GM12878 (cell line): ENCODE results near the gene TRIP12. TPM values are rescaled to one million over a fixed set of nuclear protein-coding genes. Genes with fewer than 3 reads are reported as not detected.

Experiments used
- ATAC-seq: fragments of 200-7000 bp; cut with Tn5 transposase; 3 replicates; pipeline ENCODE4 v1.9.1; 2020; ENCODE audit warnings: mild to moderate bottlenecking, moderate library complexity
- BruUV-seq: library from RNA; stranded (reverse); fragments of 400-500 nt; replicated peaks from 2 replicates; lab custom pipeline; 2021; lab: Mats Ljungman, UMichigan
- CTCF ChIA-PET: fragments of 300-600 bp; sonication (Branson Sonifier 250); formaldehyde crosslinking; extraction: SDS; loops from one replicate; lab custom pipeline; 2021; ENCODE audit warnings: inconsistent platforms; lab: Yijun Ruan, JAX
- POLR2A ChIA-PET: fragments of 350-600 bp; formaldehyde crosslinking; extraction: SDS; loops from one replicate; lab custom pipeline; 2021; ENCODE audit warnings: inconsistent platforms; lab: Charles Lee
- RAD21 ChIA-PET: fragments of 300-600 bp; sonication (Branson Sonifier 250); formaldehyde crosslinking; loops from one replicate; lab custom pipeline; 2023; ENCODE audit warnings: antibody characterized with exemption; ENCODE audit not compliant: unreplicated experiment; lab: Charles Lee
- SMC1A ChIA-PET: fragments of 300-600 bp; sonication (Branson Sonifier 250); formaldehyde crosslinking; loops from one replicate; lab custom pipeline; 2023; ENCODE audit not compliant: unreplicated experiment, uncharacterized antibody; lab: Charles Lee
- DNase-seq: peaks from one replicate; pipeline ENCODE4 v3.0.0-alpha.2; 2011; ENCODE audit warnings: low read depth, low spot score
- FAIRE-seq: peaks from 3 replicates; lab custom pipeline; 2011; peaks lifted over from hg19 to GRCh38; lab: Jason Lieb, UNC
- H2AFZ ChIP-seq: 2 replicates; pipeline ENCODE4 v1.6.0; 2011; ENCODE audit warnings: low read depth, low read length, control low read depth; ENCODE audit not compliant: control insufficient read depth
- H3K27ac ChIP-seq: 2 replicates; pipeline ENCODE4 v1.5.1; 2011; ENCODE audit warnings: control low read depth; ENCODE audit not compliant: control insufficient read depth, insufficient read depth
- H3K27me3 ChIP-seq, 2 experiments: replicated peaks in 1 of 2; 2 replicates each; pipeline versions ENCODE4 v1.6.0 to v1.6.1; 2011; ENCODE audit warnings: low read length in 1 of 2; ENCODE audit not compliant: control insufficient read depth in 2 of 2, insufficient read depth in 2 of 2
- H3K36me3 ChIP-seq, 2 experiments: 2 replicates each; pipeline ENCODE4 v1.5.1; 2011; ENCODE audit warnings: low read length in 1 of 2; ENCODE audit not compliant: control insufficient read depth in 2 of 2, insufficient read depth in 2 of 2
- H3K4me1 ChIP-seq: 2 replicates; pipeline ENCODE4 v1.6.1; 2011; ENCODE audit warnings: mild to moderate bottlenecking, low read length, moderate library complexity, mixed read lengths; ENCODE audit not compliant: control insufficient read depth, insufficient read depth
- H3K4me2 ChIP-seq: 2 replicates; pipeline ENCODE4 v1.6.0; 2011; ENCODE audit warnings: control low read depth; ENCODE audit not compliant: control insufficient read depth, insufficient read depth
- H3K4me3 ChIP-seq: fragments of 200-600 bp; sonication (generic); 2 replicates; pipeline ENCODE4 v1.5.1; 2016
- H3K79me2 ChIP-seq: 2 replicates; pipeline ENCODE4 v1.6.0; 2011; ENCODE audit warnings: low read length; ENCODE audit not compliant: control insufficient read depth, insufficient read depth
- H3K9ac ChIP-seq: 2 replicates; pipeline ENCODE4 v1.8.0; 2011; ENCODE audit warnings: low read length, control low read depth, mixed read lengths; ENCODE audit not compliant: control insufficient read depth, insufficient read depth
- H3K9me3 ChIP-seq: replicated peaks from 3 replicates; pipeline ENCODE4 v1.5.1; 2011; ENCODE audit warnings: mild to moderate bottlenecking, low read length; ENCODE audit not compliant: control insufficient read depth, insufficient read depth
- H4K20me1 ChIP-seq: 2 replicates; pipeline ENCODE4 v1.6.0; 2011; ENCODE audit not compliant: control insufficient read depth, insufficient read depth
- ATF7 ChIP-seq: fragments of 450-650 bp; IDR thresholded peaks from 2 replicates; pipeline ENCODE4 v1.6.1; 2016; ENCODE audit warnings: low read depth, mild to moderate bottlenecking
- BCL11A ChIP-seq: IDR thresholded peaks from 2 replicates; pipeline ENCODE4 v1.6.1; 2011; ENCODE audit warnings: low read depth, low read length
- CREB1 ChIP-seq: IDR thresholded peaks from 2 replicates; pipeline ENCODE4 v1.6.1; 2012; ENCODE audit warnings: low read depth, mild to moderate bottlenecking, inconsistent platforms
- DPF2 ChIP-seq: fragments of 450-650 bp; IDR thresholded peaks from 2 replicates; pipeline ENCODE4 v1.6.1; 2017; ENCODE audit warnings: mild to moderate bottlenecking
- EP300 ChIP-seq, 2 experiments: fragments of 150-350 bp in 1 of 2; IDR thresholded peaks; 2 replicates each; pipeline ENCODE4 v1.6.1; 2011 to 2012; ENCODE audit warnings: low read depth in 2 of 2, low read length in 2 of 2, borderline replicate concordance in 1 of 2, improper control_type of control experiment in 1 of 2, inconsistent platforms in 1 of 2; ENCODE audit not compliant: control insufficient read depth in 1 of 2
- IKZF1 ChIP-seq: fragments of 450-650 bp; conservative IDR thresholded peaks from 2 replicates; pipeline ENCODE4 v1.6.1; 2017; ENCODE audit warnings: antibody characterized with exemption, mild to moderate bottlenecking
- IKZF2 ChIP-seq, 2 experiments: fragments of 450-650 bp; IDR thresholded peaks; 2 replicates each; pipeline ENCODE4 v1.6.1; 2017; ENCODE audit warnings: mild to moderate bottlenecking in 2 of 2, moderate library complexity in 2 of 2
- MEF2A ChIP-seq: IDR thresholded peaks from 2 replicates; pipeline ENCODE4 v1.6.1; 2011; ENCODE audit warnings: low read depth, mild to moderate bottlenecking, low read length, moderate library complexity; ENCODE audit not compliant: insufficient read depth
- MEF2B ChIP-seq: fragments of 450-650 bp; IDR thresholded peaks from 2 replicates; pipeline ENCODE4 v1.6.1; 2018; ENCODE audit warnings: mild to moderate bottlenecking, moderate library complexity; ENCODE audit not compliant: partially characterized antibody, poor library complexity, severe bottlenecking
- MTA2 ChIP-seq: fragments of 450-650 bp; IDR thresholded peaks from 2 replicates; pipeline ENCODE4 v1.6.1; 2016; ENCODE audit warnings: low read depth, mild to moderate bottlenecking, moderate library complexity
- NR2F1 ChIP-seq: fragments of 450-650 bp; conservative IDR thresholded peaks from 2 replicates; pipeline ENCODE4 v1.6.1; 2017; ENCODE audit warnings: mild to moderate bottlenecking
- PAX5 ChIP-seq: IDR thresholded peaks from 2 replicates; pipeline ENCODE4 v1.6.1; 2011; ENCODE audit warnings: low read depth, low read length, borderline replicate concordance
- RAD51 ChIP-seq: fragments of 450-650 bp; IDR thresholded peaks from 2 replicates; pipeline ENCODE4 v1.6.1; 2016; ENCODE audit warnings: moderate library complexity, mild to moderate bottlenecking, inconsistent platforms
- RELB ChIP-seq: fragments of 450-650 bp; IDR thresholded peaks from 2 replicates; pipeline ENCODE4 v1.6.1; 2017; ENCODE audit warnings: low read depth, mild to moderate bottlenecking, moderate library complexity
- RUNX3 ChIP-seq: IDR thresholded peaks from 2 replicates; pipeline ENCODE4 v1.6.1; 2012; ENCODE audit warnings: low read length, inconsistent platforms
- SMAD1 ChIP-seq: fragments of 450-650 bp; IDR thresholded peaks from 2 replicates; pipeline ENCODE4 v1.6.1; 2018; ENCODE audit warnings: mild to moderate bottlenecking, low read depth; ENCODE audit not compliant: partially characterized antibody
- STAT3 ChIP-seq: IDR thresholded peaks from 2 replicates; pipeline ENCODE4 v1.6.1; 2011; ENCODE audit warnings: low read depth, low read length, improper control_type of control experiment
- YY1 ChIP-seq: IDR thresholded peaks from 2 replicates; pipeline ENCODE4 v1.6.1; 2011; ENCODE audit warnings: low read depth, mild to moderate bottlenecking, low read length
- ZNF24 ChIP-seq: fragments of 450-650 bp; IDR thresholded peaks from 2 replicates; pipeline ENCODE4 v1.6.1; 2017; ENCODE audit warnings: antibody characterized with exemption, mild to moderate bottlenecking
- ZNF274 ChIP-seq: IDR thresholded peaks from one replicate; pipeline ENCODE4 v1.8.0; 2011; ENCODE audit not compliant: insufficient read length, insufficient read depth
- WGBS: methylation state at CpG from one replicate; pipeline ENCODE4 v1.1.6; 2016; ENCODE audit warnings: low lambda C conversion rate; ENCODE audit not compliant: insufficient replicate concordance, insufficient coverage; ENCODE audit errors: missing lambda C conversion rate; 5-methylcytosine and 5-hydroxymethylcytosine counted together
- in situ Hi-C: fragments of 300-500 bp; cut with MboI; formaldehyde crosslinking; loops from 9 replicates; pipeline ENCODE4 v1.14.3; 2018; ENCODE audit warnings: mixed read lengths
- intact Hi-C: fragments of 100-400 bp; cut with micrococcal nuclease; formaldehyde crosslinking; loops from one replicate; pipeline ENCODE4 v1.14.2; 2022; ENCODE audit not compliant: unreplicated experiment
- polyA plus RNA-seq, 11 experiments: library from polyadenylated mRNA; depleted of rRNA in 4 of 11; unstranded in 6 of 11; stranded (reverse) in 5 of 11; fragments of >200 nt; fragmentation: Nextera tagmentation in 4 of 11; fragmentation: Illumina TruSeq in 1 of 11; extraction: Ambion mirVana in 4 of 11; extraction: Trizol in 1 of 11; gene quantifications; 1 replicate in 1 of 11; 2 replicates in 10 of 11; pipeline versions ENCODE4 v1.2.1 to v1.2.3, GENCODE V29; 2011 to 2016; ENCODE audit warnings: inconsistent platforms in 2 of 11, missing spikeins in 2 of 11, low read depth in 1 of 11
- total RNA-seq, 4 experiments: library from RNA; depleted of rRNA in 3 of 4; stranded (reverse); fragments of >200 nt in 3 of 4; fragmentation: Illumina TruSeq in 1 of 4; extraction: Trizol in 1 of 4; gene quantifications; 2 replicates each; pipeline versions ENCODE4 v1.2.1 to v1.2.3, GENCODE V29; 2013 to 2021
- TF ChIP-seq, protein P1 (sequence below): IDR thresholded peaks from 2 replicates; pipeline ENCODE4 v1.6.1; 2012; ENCODE audit warnings: low read length, inconsistent platforms
- TF ChIP-seq, protein P2 (sequence below): fragments of 450-650 bp; IDR thresholded peaks from 2 replicates; pipeline ENCODE4 v1.6.1; 2016; ENCODE audit warnings: mild to moderate bottlenecking

The TRIP12 gene
- total and polyA plus RNA-seq, 10 of the 15 experiments (the other 5 are each of a cell fraction or from before 2014, with no cell fraction given), result 23.1 to 207 (median 97.0) TPM

DNA sequence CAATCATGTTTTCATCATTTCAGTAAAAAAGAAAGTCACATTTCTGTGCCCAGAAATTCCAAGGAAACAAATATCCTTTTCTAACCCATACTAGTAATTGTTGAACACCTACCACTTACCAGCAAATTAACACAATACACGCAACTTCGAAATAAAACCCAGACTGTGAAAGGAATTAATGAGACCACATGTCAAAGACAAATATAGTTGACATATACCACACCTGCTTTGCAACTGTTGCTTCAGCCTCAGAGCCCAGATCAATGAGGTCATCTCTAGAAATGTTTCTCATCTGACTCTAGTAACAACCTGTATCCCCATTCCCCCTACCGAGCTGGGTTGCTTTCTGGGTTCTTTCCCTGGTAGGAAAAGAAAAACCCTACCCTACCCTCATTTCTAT is 52.6 kb downstream of the TRIP12 start:
- H3K36me3 ChIP-seq, result peaks cover 5 to 23% of the 10 kb centered on the region in 2 experiments
- TF ChIP-seq YY1, result no peak
- peak; percentile 22; the same call in 1 of the 2 replicates for TF ChIP-seq CREB1
- peak; percentile 78; the same call in 1 of the 2 replicates for TF ChIP-seq DPF2
- TF ChIP-seq RAD51, result peak; percentile 29; the same call in 1 of the 2 replicates
- TF ChIP-seq PAX5, result no peak
- 0 out of 2 replicates have a peak, but pooled peaks have one; percentile 11 for TF ChIP-seq MEF2A
- peak; percentile 52 to 61; a peak in 2 of 4 replicates for TF ChIP-seq EP300 (IDR thresholded peaks at IDR 0.05; ENCODE audit: borderline replicate concordance in 1 of 2, control insufficient read depth in 1 of 2, low read depth in 2 of 2, low read length in 2 of 2)
- peak; percentile 98 for TF ChIP-seq MTA2
- no peak for TF ChIP-seq ZNF274
- 0 out of 2 replicates have a peak, but pooled peaks have one; percentile 43 for TF ChIP-seq RELB
- TF ChIP-seq IKZF2 (IDR thresholded peaks at IDR 0.05), result peak; percentile 82 to 83; a peak in 3 of 4 replicates
- no peak for TF ChIP-seq STAT3
- TF ChIP-seq ATF7, result peak; percentile 98
- TF ChIP-seq, protein P1, sequence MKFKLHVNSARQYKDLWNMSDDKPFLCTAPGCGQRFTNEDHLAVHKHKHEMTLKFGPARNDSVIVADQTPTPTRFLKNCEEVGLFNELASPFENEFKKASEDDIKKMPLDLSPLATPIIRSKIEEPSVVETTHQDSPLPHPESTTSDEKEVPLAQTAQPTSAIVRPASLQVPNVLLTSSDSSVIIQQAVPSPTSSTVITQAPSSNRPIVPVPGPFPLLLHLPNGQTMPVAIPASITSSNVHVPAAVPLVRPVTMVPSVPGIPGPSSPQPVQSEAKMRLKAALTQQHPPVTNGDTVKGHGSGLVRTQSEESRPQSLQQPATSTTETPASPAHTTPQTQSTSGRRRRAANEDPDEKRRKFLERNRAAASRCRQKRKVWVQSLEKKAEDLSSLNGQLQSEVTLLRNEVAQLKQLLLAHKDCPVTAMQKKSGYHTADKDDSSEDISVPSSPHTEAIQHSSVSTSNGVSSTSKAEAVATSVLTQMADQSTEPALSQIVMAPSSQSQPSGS, result 0 out of 2 replicates have a peak, but pooled peaks have one; percentile 24
- TF ChIP-seq NR2F1, result 0 out of 2 replicates have a peak, but pooled peaks have one; percentile 20
- peak; percentile 65; the same call in 1 of the 2 replicates for TF ChIP-seq RUNX3
- peak; percentile 71 for TF ChIP-seq ZNF24
- TF ChIP-seq, protein P2, sequence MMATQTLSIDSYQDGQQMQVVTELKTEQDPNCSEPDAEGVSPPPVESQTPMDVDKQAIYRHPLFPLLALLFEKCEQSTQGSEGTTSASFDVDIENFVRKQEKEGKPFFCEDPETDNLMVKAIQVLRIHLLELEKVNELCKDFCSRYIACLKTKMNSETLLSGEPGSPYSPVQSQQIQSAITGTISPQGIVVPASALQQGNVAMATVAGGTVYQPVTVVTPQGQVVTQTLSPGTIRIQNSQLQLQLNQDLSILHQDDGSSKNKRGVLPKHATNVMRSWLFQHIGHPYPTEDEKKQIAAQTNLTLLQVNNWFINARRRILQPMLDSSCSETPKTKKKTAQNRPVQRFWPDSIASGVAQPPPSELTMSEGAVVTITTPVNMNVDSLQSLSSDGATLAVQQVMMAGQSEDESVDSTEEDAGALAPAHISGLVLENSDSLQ, result peak; percentile 34; the same call in 1 of the 2 replicates
- TF ChIP-seq IKZF1, result peak; percentile 73
- 0 out of 2 replicates have a peak, but pooled peaks have one; percentile 37 for TF ChIP-seq BCL11A
- TF ChIP-seq MEF2B, result no peak
- no peak for TF ChIP-seq SMAD1
- ChIA-PET CTCF (interaction anchor here (0.8 kb wide), 1 partner anchor 68 kb away, joined by 4 read pairs; no protein-coding TSS in a partner anchor), POLR2A (interaction anchor here (1.1 kb wide), 1 partner anchor 47 kb away, joined by 5 read pairs; no protein-coding TSS in a partner anchor), SMC1A (interaction anchor here (1.1 kb wide), 1 partner anchor 13 kb away, joined by 3 read pairs; no protein-coding TSS in a partner anchor), RAD21 (interaction anchor here (0.6 kb wide), 1 partner anchor 47 kb away, joined by 3 read pairs; no protein-coding TSS in a partner anchor)
- intact Hi-C loops (no loop called here), in situ Hi-C loops (no loop called here)
- H3K4me2 ChIP-seq, result no peak overlapping the region
- no peaks in the 10 kb centered on the region for H4K20me1 ChIP-seq
- no TSS peak for BruUV-seq
- no peak overlapping the region for H3K27ac ChIP-seq
- no peak for FAIRE-seq
- no peaks in the 10 kb centered on the region for H3K27me3 ChIP-seq
- H3K9me3 ChIP-seq, result no peaks in the 10 kb centered on the region
- peaks cover 11% of the 10 kb centered on the region; the same call in 1 of the 2 replicates for H3K4me1 ChIP-seq
- no peak overlapping the region for H3K9ac ChIP-seq
- WGBS, result 0% methylated on average over 3 of the region's 3 CpGs
- no peak overlapping the region for H3K4me3 ChIP-seq
- ATAC-seq, result peak; percentile 73
- no peak for DNase-seq
- no peak overlapping the region for H2AFZ ChIP-seq
- peaks cover 66% of the 10 kb centered on the region for H3K79me2 ChIP-seq
